ENCODE measurements around the gene SPACA6.

DNA sequence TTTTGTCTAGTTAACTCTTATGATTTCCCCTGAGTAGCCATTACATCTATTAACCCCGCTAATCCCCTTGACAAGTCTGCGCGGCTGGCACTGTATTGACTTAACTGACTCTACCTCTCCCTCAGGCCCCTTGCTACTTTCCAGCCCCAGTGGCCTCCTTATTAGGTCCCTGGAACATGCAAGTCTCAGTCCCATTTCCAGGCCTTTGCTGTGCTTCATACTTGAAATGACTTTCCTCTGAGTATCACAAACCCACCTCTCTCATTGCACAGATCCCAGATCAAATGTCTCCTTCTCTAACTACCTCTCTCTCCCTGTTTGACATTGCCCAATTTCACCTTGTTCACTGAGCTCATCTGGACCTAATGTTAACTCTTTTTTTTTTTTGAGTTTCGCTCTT, 13.2 kb downstream of the SPACA6 start:
- TF ChIP-seq, protein P1, sequence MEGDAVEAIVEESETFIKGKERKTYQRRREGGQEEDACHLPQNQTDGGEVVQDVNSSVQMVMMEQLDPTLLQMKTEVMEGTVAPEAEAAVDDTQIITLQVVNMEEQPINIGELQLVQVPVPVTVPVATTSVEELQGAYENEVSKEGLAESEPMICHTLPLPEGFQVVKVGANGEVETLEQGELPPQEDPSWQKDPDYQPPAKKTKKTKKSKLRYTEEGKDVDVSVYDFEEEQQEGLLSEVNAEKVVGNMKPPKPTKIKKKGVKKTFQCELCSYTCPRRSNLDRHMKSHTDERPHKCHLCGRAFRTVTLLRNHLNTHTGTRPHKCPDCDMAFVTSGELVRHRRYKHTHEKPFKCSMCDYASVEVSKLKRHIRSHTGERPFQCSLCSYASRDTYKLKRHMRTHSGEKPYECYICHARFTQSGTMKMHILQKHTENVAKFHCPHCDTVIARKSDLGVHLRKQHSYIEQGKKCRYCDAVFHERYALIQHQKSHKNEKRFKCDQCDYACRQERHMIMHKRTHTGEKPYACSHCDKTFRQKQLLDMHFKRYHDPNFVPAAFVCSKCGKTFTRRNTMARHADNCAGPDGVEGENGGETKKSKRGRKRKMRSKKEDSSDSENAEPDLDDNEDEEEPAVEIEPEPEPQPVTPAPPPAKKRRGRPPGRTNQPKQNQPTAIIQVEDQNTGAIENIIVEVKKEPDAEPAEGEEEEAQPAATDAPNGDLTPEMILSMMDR (IDR thresholded peaks at IDR 0.05): no peak
- TF ChIP-seq POLR2AphosphoS5 (IDR thresholded peaks at IDR 0.05) (no peak), POLR2A (IDR thresholded peaks at IDR 0.05) (no peak), EP300 (IDR thresholded peaks at IDR 0.05) (no peak)
